ENCODE results near the gene TMUB1. TPM values are rescaled to one million over a fixed set of nuclear protein-coding genes. Genes with fewer than 3 reads are reported as not detected.

TMUB1 gene
- total and polyA plus RNA-seq, 2 experiments from 2014 or later = 45.0 to 83.1 TPM

DNA sequence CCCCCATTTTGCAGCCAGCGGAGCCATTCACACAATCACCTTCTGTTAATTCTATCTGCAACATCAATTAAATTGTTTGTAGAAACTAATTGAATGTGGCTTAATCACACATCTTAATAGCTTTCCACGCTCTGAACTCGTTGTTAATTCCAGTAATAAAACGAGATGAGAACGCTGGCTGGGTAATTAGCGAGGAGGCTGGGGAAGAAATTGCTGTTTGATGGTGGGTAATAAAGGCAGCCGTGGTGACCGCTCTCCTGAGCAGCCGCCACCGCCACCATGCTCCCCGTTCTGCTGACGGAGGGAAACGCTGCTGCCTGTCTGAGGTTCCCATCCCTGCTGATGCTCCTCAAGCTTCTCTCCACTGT is 47.9 kb upstream of the TMUB1 start:
- DNase-seq (ENCODE audit: low spot score) = no peak
- Histone ChIP-seq H3K4me2 (no peak overlapping the region), H4K20me1 (ENCODE audit: insufficient read depth, poor library complexity, severe bottlenecking) (peaks cover 11% of the 10 kb centered on the region), H3K36me3 (replicated peaks; ENCODE audit: insufficient read depth, low read depth) (no peaks in the 10 kb centered on the region), H3K4me1 (ENCODE audit: insufficient read depth) (no peaks in the 10 kb centered on the region), H3K9me3 (ENCODE audit: low read depth) (no peaks in the 10 kb centered on the region), H3K79me2 (no peaks in the 10 kb centered on the region), H3K4me3 (no peak overlapping the region), H2AFZ (no peak overlapping the region), H3K9me2 (replicated peaks; ENCODE audit: insufficient read depth) (no peaks in the 10 kb centered on the region), H3K27me3 (no peaks in the 10 kb centered on the region), H3K27ac (no peak overlapping the region)
- TF ChIP-seq CTCF (IDR thresholded peaks at IDR 0.05; ENCODE audit: poor library complexity) (no peak), EZH2 (IDR thresholded peaks at IDR 0.05; ENCODE audit: borderline replicate concordance) (no peak), EZH2phosphoT487 (IDR thresholded peaks at IDR 0.05; ENCODE audit: low read depth, severe bottlenecking, unreplicated experiment) (no peak)
- WGBS (ENCODE audit: low lambda C conversion rate, missing lambda C conversion rate) = 88% methylated on average over 13 of the region's 13 CpGs

DNA sequence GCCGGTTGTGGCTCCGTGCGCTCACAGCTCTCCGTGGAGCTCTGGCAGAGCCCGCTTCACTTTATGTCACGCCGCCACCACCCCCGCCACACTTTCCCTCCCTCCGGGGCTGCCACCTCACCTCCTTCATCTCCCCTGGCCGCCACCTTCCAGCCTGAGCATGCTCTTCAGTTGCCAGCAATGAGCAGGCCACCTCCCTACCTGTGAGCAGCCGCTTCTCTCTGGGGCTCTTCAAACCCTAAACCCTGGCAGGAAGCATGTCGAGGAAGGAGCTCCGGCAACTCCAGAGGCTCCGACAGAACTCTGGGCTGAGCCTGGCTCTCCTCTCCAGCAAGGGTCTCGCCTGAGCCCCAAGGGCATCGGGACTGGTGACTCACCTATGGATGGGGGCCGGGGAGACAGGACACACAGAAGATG is 47.5 kb upstream of the TMUB1 start:
- no peak overlapping the region for H3K4me2 ChIP-seq
- TF ChIP-seq EZH2phosphoT487 (IDR thresholded peaks at IDR 0.05; ENCODE audit: low read depth, severe bottlenecking, unreplicated experiment) (no peak), CTCF (IDR thresholded peaks at IDR 0.05; ENCODE audit: poor library complexity) (no peak), EZH2 (IDR thresholded peaks at IDR 0.05; ENCODE audit: borderline replicate concordance) (no peak)
- H3K36me3 ChIP-seq (replicated peaks; ENCODE audit: insufficient read depth, low read depth) = no peaks in the 10 kb centered on the region

GRCh38 chr7:151129960-151130591 is 46.8 kb upstream of the TMUB1 start:
- 97% methylated on average over 9 of the region's 9 CpGs for WGBS (ENCODE audit: low lambda C conversion rate, missing lambda C conversion rate)
- Histone ChIP-seq H3K27ac (no peak overlapping the region), H3K9me2 (replicated peaks; ENCODE audit: insufficient read depth) (no peaks in the 10 kb centered on the region), H3K27me3 (no peaks in the 10 kb centered on the region), H3K4me3 (no peak overlapping the region), H4K20me1 (ENCODE audit: insufficient read depth, poor library complexity, severe bottlenecking) (peaks cover 22% of the 10 kb centered on the region), H3K4me2 (no peak overlapping the region), H3K79me2 (no peaks in the 10 kb centered on the region), H3K9me3 (ENCODE audit: low read depth) (no peaks in the 10 kb centered on the region), H3K36me3 (replicated peaks; ENCODE audit: insufficient read depth, low read depth) (no peaks in the 10 kb centered on the region), H3K4me1 (ENCODE audit: insufficient read depth) (peaks cover 6% of the 10 kb centered on the region), H2AFZ (no peak overlapping the region)
- TF ChIP-seq CTCF (IDR thresholded peaks at IDR 0.05; ENCODE audit: poor library complexity) (no peak), EZH2phosphoT487 (IDR thresholded peaks at IDR 0.05; ENCODE audit: low read depth, severe bottlenecking, unreplicated experiment) (no peak), EZH2 (IDR thresholded peaks at IDR 0.05; ENCODE audit: borderline replicate concordance) (no peak)
- DNase-seq (ENCODE audit: low spot score) = no peak

More for the DNA sequence above, 47.5 kb upstream of the TMUB1 start:
- WGBS (ENCODE audit: low lambda C conversion rate, missing lambda C conversion rate) = 95% methylated on average over 11 of the region's 17 CpGs
- no peak for DNase-seq (ENCODE audit: low spot score)
- Histone ChIP-seq H3K4me3 (no peak overlapping the region), H3K27me3 (no peaks in the 10 kb centered on the region), H4K20me1 (ENCODE audit: insufficient read depth, poor library complexity, severe bottlenecking) (peaks cover 15% of the 10 kb centered on the region), H3K9me2 (replicated peaks; ENCODE audit: insufficient read depth) (no peaks in the 10 kb centered on the region), H3K9me3 (ENCODE audit: low read depth) (no peaks in the 10 kb centered on the region), H3K27ac (no peak overlapping the region), H3K4me1 (ENCODE audit: insufficient read depth) (peaks cover under 1% of the 10 kb centered on the region), H2AFZ (no peak overlapping the region), H3K79me2 (no peaks in the 10 kb centered on the region)

Measured in hepatocyte (in vitro differentiated cells).